NCI-H2196 (cell line): Measurements from ENCODE around the gene NIP7.

ENCODE experiments used
- DNase-seq: peaks from one replicate; lab custom pipeline; 2025; ENCODE audit not compliant: unreplicated experiment; lab: John Stamatoyannopoulos, UW

Gene NIP7

GRCh38 chr16:69318177-69318910 lies 21.2 kb upstream of the NIP7 start:
- DNase-seq = no peak

GRCh38 chr16:69318911-69319289 lies 20.7 kb upstream of the NIP7 start:
- no peak for DNase-seq

GRCh38 chr16:69319381-69319780 lies 20.2 kb upstream of the NIP7 start:
- DNase-seq = no peak

- DNase-seq = no peak
These were observed 19.5 kb upstream of the NIP7 start for GRCh38 chr16:69319826-69320739.

GRCh38 chr16:69320740-69321073 lies 18.9 kb upstream of the NIP7 start:
- no peak for DNase-seq

GRCh38 chr16:69321080-69321479 lies 18.5 kb upstream of the NIP7 start:
- DNase-seq = no peak

GRCh38 chr16:69322343-69322742 lies 17.2 kb upstream of the NIP7 start:
- no peak for DNase-seq

- no peak for DNase-seq
These were observed 16.2 kb upstream of the NIP7 start for GRCh38 chr16:69323415-69323814.

GRCh38 chr16:69324013-69324531 lies 15.5 kb upstream of the NIP7 start:
- DNase-seq = peak; percentile 8

- DNase-seq = no peak
These were observed 14.9 kb upstream of the NIP7 start for GRCh38 chr16:69324585-69325253.

- no peak for DNase-seq
These were observed 13.8 kb upstream of the NIP7 start for GRCh38 chr16:69325784-69326171.

- DNase-seq = no peak
These were observed 13.2 kb upstream of the NIP7 start for GRCh38 chr16:69326172-69326873.

- no peak for DNase-seq
These were observed 11.8 kb upstream of the NIP7 start for GRCh38 chr16:69327585-69328310.

GRCh38 chr16:69328854-69329316 lies 10.7 kb upstream of the NIP7 start:
- DNase-seq = no peak

GRCh38 chr16:69329369-69330285 lies 9.9 kb upstream of the NIP7 start:
- no peak for DNase-seq

- DNase-seq = peak; percentile 81
These were observed 9.1 kb upstream of the NIP7 start, which contains the start of gene PDF for GRCh38 chr16:69330286-69331109. Gene PDF, minus strand, starts transcription at chr16:69330588. Its CDS starts 18 bp downstream, at chr16:69330570.

GRCh38 chr16:69334696-69335095 lies 4.9 kb upstream of the NIP7 start:
- DNase-seq = no peak
